HepG2 (cell line): ENCODE measurements around the gene NFE2L2. TPM values are rescaled to one million over a fixed set of nuclear protein-coding genes. Genes with fewer than 3 reads are reported as not detected.

Experiments
- AKAP8 ChIP-seq: sonication (generic); formaldehyde crosslinking; IDR thresholded peaks from 2 replicates; pipeline ENCODE4 v1.5.1; 2020; ENCODE audit warnings: mild to moderate bottlenecking, missing genetic modification reagents
- CBFB ChIP-seq: sonication (generic); formaldehyde crosslinking; IDR thresholded peaks from 2 replicates; pipeline ENCODE4 v1.4.0; 2020; ENCODE audit warnings: missing genetic modification reagents
- CBX1 ChIP-seq: IDR thresholded peaks from one replicate; pipeline ENCODE4 v1.6.1; 2016; ENCODE audit warnings: antibody characterized with exemption, low read depth
- CEBPG ChIP-seq: IDR thresholded peaks from 2 replicates; pipeline ENCODE4 v1.6.1; 2016
- EED ChIP-seq: sonication (generic); formaldehyde crosslinking; IDR thresholded peaks from 2 replicates; pipeline ENCODE4 v1.5.0; 2020; ENCODE audit warnings: mild to moderate bottlenecking, missing genetic modification reagents
- ELK4 ChIP-seq: sonication (generic); formaldehyde crosslinking; IDR thresholded peaks from 2 replicates; pipeline ENCODE4 v1.9.0; 2021; ENCODE audit warnings: missing genetic modification reagents, borderline replicate concordance
- ETV5 ChIP-seq: IDR thresholded peaks from 2 replicates; pipeline ENCODE4 v1.6.1; 2018; ENCODE audit warnings: missing biosample characterization, missing genetic modification reagents, inconsistent platforms, borderline replicate concordance
- FOXK1 ChIP-seq: sonication (generic); formaldehyde crosslinking; IDR thresholded peaks from 2 replicates; pipeline ENCODE4 v1.4.0; 2020; ENCODE audit warnings: low read depth, missing genetic modification reagents, borderline replicate concordance
- JDP2 ChIP-seq: sonication (generic); formaldehyde crosslinking; IDR thresholded peaks from 2 replicates; pipeline ENCODE4 v1.8.1; 2022; ENCODE audit warnings: missing genetic modification reagents, borderline replicate concordance
- KAT7 ChIP-seq: IDR thresholded peaks from 2 replicates; pipeline ENCODE4 v1.6.1; 2018; ENCODE audit warnings: borderline replicate concordance, missing compliant biosample characterization
- KDM3A ChIP-seq: IDR thresholded peaks from 2 replicates; pipeline ENCODE4 v1.6.1; 2018; ENCODE audit warnings: low read depth, missing compliant biosample characterization
- KDM5B ChIP-seq: sonication (generic); formaldehyde crosslinking; IDR thresholded peaks from 2 replicates; pipeline ENCODE4 v1.4.0; 2020; ENCODE audit warnings: missing genetic modification reagents, mild to moderate bottlenecking, borderline replicate concordance
- MXD3 ChIP-seq: IDR thresholded peaks from 2 replicates; pipeline ENCODE4 v1.6.1; 2016; ENCODE audit warnings: mild to moderate bottlenecking, missing biosample characterization, missing genetic modification reagents
- POLR2A ChIP-seq, 2 experiments: IDR thresholded peaks; 2 replicates each; pipeline ENCODE4 v1.6.1; 2011; ENCODE audit warnings: low read depth in 2 of 2, low read length in 2 of 2, mild to moderate bottlenecking in 1 of 2, moderate library complexity in 1 of 2; ENCODE audit not compliant: insufficient read depth in 1 of 2
- RAD51 ChIP-seq: fragments of 450-650 bp; IDR thresholded peaks from 2 replicates; pipeline ENCODE4 v1.6.1; 2016; ENCODE audit warnings: borderline replicate concordance
- RXRA ChIP-seq: sonication (generic); formaldehyde crosslinking; IDR thresholded peaks from 2 replicates; pipeline ENCODE4 v1.5.1; 2020; ENCODE audit warnings: missing genetic modification reagents
- SIN3B ChIP-seq: fragments of 150-350 bp; IDR thresholded peaks from 2 replicates; pipeline ENCODE4 v1.6.1; 2014; ENCODE audit warnings: low read length
- SIX4 ChIP-seq: sonication (generic); formaldehyde crosslinking; IDR thresholded peaks from 2 replicates; pipeline ENCODE4 v1.4.0; 2020; ENCODE audit warnings: missing genetic modification reagents
- TP53 ChIP-seq: sonication (generic); formaldehyde crosslinking; conservative IDR thresholded peaks from 2 replicates; pipeline ENCODE4 v1.4.0; 2020; ENCODE audit warnings: missing genetic modification reagents
- ZBTB26 ChIP-seq: IDR thresholded peaks from 2 replicates; pipeline ENCODE4 v1.6.1; 2016; ENCODE audit warnings: missing compliant biosample characterization, missing genetic modification reagents, borderline replicate concordance
- ZFX ChIP-seq: sonication (generic); formaldehyde crosslinking; IDR thresholded peaks from 2 replicates; pipeline ENCODE4 v1.4.0; 2020; ENCODE audit warnings: mild to moderate bottlenecking, low read depth, missing genetic modification reagents, moderate library complexity
- ZNF3 ChIP-seq: IDR thresholded peaks from 2 replicates; pipeline ENCODE4 v1.7.0; 2017; ENCODE audit warnings: inconsistent platforms
- ZNF33B ChIP-seq: sonication (generic); formaldehyde crosslinking; IDR thresholded peaks from 2 replicates; pipeline ENCODE4 v1.5.1; 2020; ENCODE audit warnings: mild to moderate bottlenecking, missing genetic modification reagents
- ZZZ3 ChIP-seq: sonication (generic); formaldehyde crosslinking; IDR thresholded peaks from 2 replicates; pipeline ENCODE4 v1.4.0; 2020; ENCODE audit warnings: missing genetic modification reagents, mild to moderate bottlenecking, borderline replicate concordance
- polyA plus RNA-seq, 8 experiments: library from polyadenylated mRNA; depleted of rRNA in 3 of 8; stranded (reverse) in 7 of 8; unstranded in 1 of 8; fragments of >200 nt; fragmentation: Illumina TruSeq in 4 of 8; extraction: Trizol in 4 of 8; gene quantifications; 2 replicates each; pipeline versions ENCODE4 v1.2.1 to v1.2.3, GENCODE V29; 2011 to 2016; ENCODE audit warnings: low read depth in 4 of 8, missing spikeins in 1 of 8, mixed read lengths in 1 of 8; ENCODE audit not compliant: insufficient read depth in 1 of 8
- total RNA-seq, 5 experiments: library from RNA; depleted of rRNA; stranded (reverse); fragments of >200 nt; fragmentation: Illumina TruSeq; extraction: Trizol; gene quantifications; 2 replicates each; pipeline ENCODE4 v1.2.3, GENCODE V29; 2016; ENCODE audit warnings: low read depth in 1 of 5
- TF ChIP-seq, protein P1 (sequence below): IDR thresholded peaks from 2 replicates; pipeline ENCODE4 v1.6.1; 2016; ENCODE audit warnings: mild to moderate bottlenecking
- TF ChIP-seq, protein P2 (sequence below): sonication (generic); formaldehyde crosslinking; conservative IDR thresholded peaks from 2 replicates; pipeline ENCODE4 v1.5.0; 2020; ENCODE audit warnings: missing genetic modification reagents

NFE2L2 gene
- total and polyA plus RNA-seq, 2 of the 13 experiments (the other 11 are each of a cell fraction or from before 2014, with no cell fraction given) = 84.6 to 215 TPM

DNA sequence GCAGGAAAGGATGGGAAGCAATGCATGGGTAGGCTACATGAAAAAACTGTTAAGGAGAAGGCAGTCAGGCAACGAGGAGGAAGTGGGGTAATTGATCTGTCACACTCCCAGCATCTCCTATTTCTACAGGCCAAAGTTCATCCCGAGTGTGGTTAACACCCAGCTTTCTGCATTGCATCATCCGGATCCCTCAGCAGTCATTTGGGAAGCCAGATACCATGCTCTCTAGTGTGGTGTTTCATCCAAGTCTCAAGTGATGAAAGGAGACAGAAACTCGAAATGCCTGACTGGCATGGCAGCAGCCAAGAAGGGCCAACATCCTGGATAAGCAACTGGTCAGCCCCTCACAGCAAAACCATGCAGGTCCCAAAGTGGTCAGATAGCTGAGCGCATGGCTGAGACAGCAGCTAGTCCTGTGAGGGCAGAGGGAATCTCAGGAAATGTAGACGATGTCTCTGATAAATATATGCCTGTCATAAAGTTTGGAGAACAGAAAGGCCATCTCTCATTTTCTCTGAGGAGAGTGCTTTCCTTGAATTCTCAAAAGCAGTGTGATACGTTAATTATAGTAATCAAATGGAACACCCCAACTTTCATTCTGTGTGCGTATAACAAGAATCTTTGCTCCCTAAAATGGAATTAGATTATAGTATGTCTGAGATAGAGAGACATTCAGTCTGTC is 76.8 kb downstream of the NFE2L2 start (continued):
- peak; percentile 97 for TF ChIP-seq ETV5 (CRISPR knock-in tag)
- TF ChIP-seq FOXK1 (CRISPR knock-in tag) = peak; percentile 88
- TF ChIP-seq KDM5B (CRISPR knock-in tag) = peak; percentile 66; the same call in 1 of the 2 replicates
- TF ChIP-seq KAT7 = peak; percentile 95; the same call in 1 of the 2 replicates
- 0 out of 2 replicates have a peak, but pooled peaks have one; percentile 17 for TF ChIP-seq ZNF33B (CRISPR knock-in tag)
- 0 out of 2 replicates have a peak, but pooled peaks have one; percentile 54 for TF ChIP-seq MXD3
- peak; percentile 82; the same call in 1 of the 2 replicates for TF ChIP-seq KDM3A (CRISPR knock-in tag)
- peak; percentile 98 for TF ChIP-seq CBFB (CRISPR knock-in tag)
- no peak for TF ChIP-seq RAD51
- TF ChIP-seq CBX1 = peak; percentile 72
- peak; percentile 88; the same call in 1 of the 2 replicates for TF ChIP-seq TP53
- 0 out of 2 replicates have a peak, but pooled peaks have one; percentile 52 for TF ChIP-seq EED (CRISPR knock-in tag)
- peak; percentile 48; the same call in 1 of the 2 replicates for TF ChIP-seq ZNF3 (CRISPR knock-in tag)
- TF ChIP-seq ELK4 = no peak
- TF ChIP-seq SIN3B = 0 out of 2 replicates have a peak, but pooled peaks have one; percentile 39
- TF ChIP-seq POLR2A (IDR thresholded peaks at IDR 0.05; ENCODE audit: insufficient read depth in 1 of 2, low read depth in 2 of 2, low read length in 2 of 2) = peak; percentile 66 to 71; a peak in 3 of 4 replicates
- TF ChIP-seq, protein P1, sequence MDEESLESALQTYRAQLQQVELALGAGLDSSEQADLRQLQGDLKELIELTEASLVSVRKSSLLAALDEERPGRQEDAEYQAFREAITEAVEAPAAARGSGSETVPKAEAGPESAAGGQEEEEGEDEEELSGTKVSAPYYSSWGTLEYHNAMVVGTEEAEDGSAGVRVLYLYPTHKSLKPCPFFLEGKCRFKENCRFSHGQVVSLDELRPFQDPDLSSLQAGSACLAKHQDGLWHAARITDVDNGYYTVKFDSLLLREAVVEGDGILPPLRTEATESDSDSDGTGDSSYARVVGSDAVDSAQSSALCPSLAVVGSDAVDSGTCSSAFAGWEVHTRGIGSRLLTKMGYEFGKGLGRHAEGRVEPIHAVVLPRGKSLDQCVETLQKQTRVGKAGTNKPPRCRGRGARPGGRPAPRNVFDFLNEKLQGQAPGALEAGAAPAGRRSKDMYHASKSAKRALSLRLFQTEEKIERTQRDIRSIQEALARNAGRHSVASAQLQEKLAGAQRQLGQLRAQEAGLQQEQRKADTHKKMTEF (CRISPR knock-in tag) = peak; percentile 91
- TF ChIP-seq, protein P2, sequence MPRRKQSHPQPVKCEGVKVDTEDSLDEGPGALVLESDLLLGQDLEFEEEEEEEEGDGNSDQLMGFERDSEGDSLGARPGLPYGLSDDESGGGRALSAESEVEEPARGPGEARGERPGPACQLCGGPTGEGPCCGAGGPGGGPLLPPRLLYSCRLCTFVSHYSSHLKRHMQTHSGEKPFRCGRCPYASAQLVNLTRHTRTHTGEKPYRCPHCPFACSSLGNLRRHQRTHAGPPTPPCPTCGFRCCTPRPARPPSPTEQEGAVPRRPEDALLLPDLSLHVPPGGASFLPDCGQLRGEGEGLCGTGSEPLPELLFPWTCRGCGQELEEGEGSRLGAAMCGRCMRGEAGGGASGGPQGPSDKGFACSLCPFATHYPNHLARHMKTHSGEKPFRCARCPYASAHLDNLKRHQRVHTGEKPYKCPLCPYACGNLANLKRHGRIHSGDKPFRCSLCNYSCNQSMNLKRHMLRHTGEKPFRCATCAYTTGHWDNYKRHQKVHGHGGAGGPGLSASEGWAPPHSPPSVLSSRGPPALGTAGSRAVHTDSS (CRISPR knock-in tag) = no peak
- TF ChIP-seq SIX4 (CRISPR knock-in tag) = peak; percentile 99
- TF ChIP-seq CEBPG = peak; percentile 100
- TF ChIP-seq RXRA (CRISPR knock-in tag) = peak; percentile 86; the same call in 1 of the 2 replicates
- peak; percentile 73; the same call in 1 of the 2 replicates for TF ChIP-seq ZZZ3
- peak; percentile 43; the same call in 1 of the 2 replicates for TF ChIP-seq ZFX (CRISPR knock-in tag)
- peak; percentile 66; the same call in 1 of the 2 replicates for TF ChIP-seq AKAP8 (CRISPR knock-in tag)
- no peak for TF ChIP-seq JDP2 (CRISPR knock-in tag)
- TF ChIP-seq ZBTB26 (CRISPR knock-in tag) = peak; percentile 77
